ES-I3 (cell line): ENCODE data around the gene SPP1.

Source experiments
- H3K36me3 ChIP-seq: 2 replicates; pipeline ENCODE4 v1.6.1; 2013; ENCODE audit warnings: mild to moderate bottlenecking, low read length, control low read depth, moderate library complexity; ENCODE audit not compliant: insufficient read depth
- H3K4me1 ChIP-seq: 2 replicates; pipeline ENCODE4 v1.6.1; 2013; ENCODE audit warnings: mild to moderate bottlenecking, control low read depth, low read length; ENCODE audit not compliant: insufficient read depth
- H3K9ac ChIP-seq: 2 replicates; pipeline ENCODE4 v1.6.1; 2013; ENCODE audit warnings: low read depth, mild to moderate bottlenecking, low read length, moderate library complexity
- H3K9me3 ChIP-seq: 2 replicates; pipeline ENCODE4 v1.6.1; 2013; ENCODE audit warnings: mild to moderate bottlenecking, low read length, moderate library complexity; ENCODE audit not compliant: control insufficient read depth, insufficient read depth

SPP1 gene

DNA sequence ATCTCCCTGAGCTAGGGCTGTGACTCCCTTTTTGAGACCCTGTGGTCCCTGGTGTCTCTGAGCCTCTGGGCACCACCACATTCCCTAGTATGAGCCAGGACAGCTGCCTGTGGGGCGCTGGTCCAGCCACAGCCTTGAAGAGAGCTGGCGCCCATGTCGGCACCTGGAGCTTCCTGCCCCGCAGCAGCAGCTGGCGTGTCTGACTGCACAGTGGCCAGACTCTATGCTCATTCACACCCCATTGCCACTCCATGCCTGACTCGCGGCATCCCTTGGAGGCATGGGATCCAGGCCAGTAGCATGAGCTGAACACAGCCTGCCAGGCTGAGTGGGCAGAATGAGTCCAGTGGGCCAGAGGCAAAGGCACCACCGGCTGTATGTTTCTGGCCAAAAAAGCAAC is 8.3 kb upstream of the SPP1 start:
- H3K9ac ChIP-seq, result no peak overlapping the region
- H3K9me3 ChIP-seq, result no peaks in the 10 kb centered on the region
- peaks cover 16% of the 10 kb centered on the region for H3K4me1 ChIP-seq
- H3K36me3 ChIP-seq, result no peaks in the 10 kb centered on the region

DNA sequence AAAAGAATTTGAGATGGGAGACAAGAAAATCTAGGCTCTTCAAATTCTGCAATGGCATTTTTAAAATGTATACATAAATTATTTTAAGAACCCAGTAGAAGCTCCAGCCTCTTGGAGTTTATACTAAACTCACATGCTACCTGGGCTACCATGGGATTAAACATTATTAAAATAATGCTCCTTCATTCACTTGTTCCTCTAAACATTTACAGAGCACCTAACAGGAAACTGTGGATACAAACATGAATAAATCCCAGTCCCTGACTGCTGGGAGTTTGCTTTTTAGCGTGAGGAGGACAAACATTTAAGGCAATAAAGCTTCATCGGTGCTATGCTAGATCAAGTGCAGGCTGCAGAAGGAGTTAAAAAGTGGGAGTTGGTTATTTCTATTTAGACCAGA is 5.4 kb upstream of the SPP1 start:
- H3K36me3 ChIP-seq, result no peaks in the 10 kb centered on the region
- peaks cover 24% of the 10 kb centered on the region for H3K4me1 ChIP-seq
- no peaks in the 10 kb centered on the region for H3K9me3 ChIP-seq
- H3K9ac ChIP-seq, result no peak overlapping the region

DNA sequence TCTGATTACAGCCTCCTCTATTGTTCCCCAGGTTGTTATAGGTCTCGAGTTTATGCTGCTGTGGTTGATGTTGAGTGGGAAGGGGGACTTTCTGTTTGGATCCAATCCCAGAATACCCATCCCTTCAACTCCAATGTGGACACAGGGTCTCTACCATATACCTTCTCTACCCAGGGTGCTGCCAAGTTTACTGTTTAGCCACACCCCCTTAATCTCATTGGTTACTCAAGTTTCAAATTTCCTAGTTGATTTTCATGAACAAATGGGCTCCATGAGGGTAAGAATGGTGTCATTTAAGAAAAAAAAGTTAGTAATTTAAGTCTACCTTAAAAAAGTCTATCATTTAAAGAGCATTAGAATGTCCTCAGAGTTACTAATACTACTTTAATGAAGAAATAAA is 3.6 kb upstream of the SPP1 start:
- H3K4me1 ChIP-seq, result peaks cover 24% of the 10 kb centered on the region

DNA sequence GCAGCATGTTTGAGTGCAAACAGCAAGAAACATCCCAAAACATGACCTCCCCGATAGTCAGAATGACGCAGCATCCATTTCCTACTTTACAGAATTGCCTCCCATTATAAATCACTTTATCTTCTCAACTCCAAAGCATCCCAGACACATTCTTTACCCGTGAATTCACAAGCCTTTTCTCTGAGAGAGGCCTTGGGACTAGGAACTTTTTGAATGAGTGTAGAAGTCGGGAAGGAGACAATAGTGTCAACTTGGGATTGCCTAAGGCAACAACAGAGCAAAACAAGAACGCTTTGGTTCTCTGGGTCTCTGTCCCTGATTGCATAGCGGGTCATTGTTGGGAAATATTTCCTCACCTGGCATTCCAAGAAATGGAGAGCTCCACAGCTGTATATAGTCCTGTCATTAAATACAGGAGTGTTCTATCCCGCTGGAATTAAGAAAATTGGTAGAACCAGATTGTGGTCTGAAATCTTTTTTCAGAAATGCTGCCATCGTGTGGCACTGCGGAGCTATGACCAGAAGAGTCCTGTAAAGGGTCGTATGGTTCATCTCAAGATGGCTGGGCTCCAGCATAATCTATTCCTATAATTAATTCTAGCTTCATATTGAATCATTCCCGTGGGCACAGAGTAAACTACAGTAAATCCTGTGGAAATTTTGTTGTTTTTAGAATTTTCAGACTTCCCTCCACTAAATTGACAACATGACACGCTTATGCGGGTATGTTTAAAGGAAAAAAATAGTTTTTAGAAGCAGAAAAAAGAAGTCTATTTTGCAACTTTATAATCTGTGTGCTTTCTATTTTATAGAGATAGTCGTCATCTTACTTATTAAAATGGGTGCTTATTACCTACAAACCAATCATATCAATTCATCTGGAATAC is 2.0 kb upstream of the SPP1 start:
- no peaks in the 10 kb centered on the region for H3K9me3 ChIP-seq
- H3K9ac ChIP-seq, result peak overlapping the region; percentile 39
- no peaks in the 10 kb centered on the region for H3K36me3 ChIP-seq
- peaks cover 24% of the 10 kb centered on the region for H3K4me1 ChIP-seq

More for the DNA sequence above, 3.6 kb upstream of the SPP1 start:
- no peak overlapping the region for H3K9ac ChIP-seq
- no peaks in the 10 kb centered on the region for H3K36me3 ChIP-seq
- no peaks in the 10 kb centered on the region for H3K9me3 ChIP-seq

DNA sequence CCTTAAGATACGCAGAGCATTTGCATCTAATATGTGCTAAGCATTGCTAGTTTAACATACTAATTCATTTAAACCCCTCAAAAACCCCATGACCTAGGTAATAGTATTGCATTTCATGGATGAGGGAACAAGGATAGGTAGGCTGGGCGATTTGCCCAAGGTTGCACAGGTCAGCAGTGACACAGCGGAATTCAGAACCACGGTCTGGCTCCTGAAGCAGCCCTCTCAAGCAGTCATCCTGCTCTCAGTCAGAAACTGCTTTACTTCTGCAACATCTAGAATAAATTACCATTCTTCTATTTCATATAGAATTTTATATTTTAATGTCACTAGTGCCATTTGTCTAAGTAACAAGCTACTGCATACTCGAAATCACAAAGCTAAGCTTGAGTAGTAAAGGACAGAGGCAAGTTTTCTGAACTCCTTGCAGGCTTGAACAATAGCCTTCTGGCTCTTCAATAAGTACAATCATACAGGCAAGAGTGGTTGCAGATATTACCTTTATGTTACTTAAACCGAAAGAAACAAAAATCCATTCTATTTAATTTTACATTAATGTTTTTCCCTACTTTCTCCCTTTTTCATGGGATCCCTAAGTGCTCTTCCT is 555 bp upstream of the SPP1 start:
- Histone ChIP-seq H3K4me1 (peaks cover 20% of the 10 kb centered on the region), H3K36me3 (peaks cover 5% of the 10 kb centered on the region; the same call in 1 of the 2 replicates)

DNA sequence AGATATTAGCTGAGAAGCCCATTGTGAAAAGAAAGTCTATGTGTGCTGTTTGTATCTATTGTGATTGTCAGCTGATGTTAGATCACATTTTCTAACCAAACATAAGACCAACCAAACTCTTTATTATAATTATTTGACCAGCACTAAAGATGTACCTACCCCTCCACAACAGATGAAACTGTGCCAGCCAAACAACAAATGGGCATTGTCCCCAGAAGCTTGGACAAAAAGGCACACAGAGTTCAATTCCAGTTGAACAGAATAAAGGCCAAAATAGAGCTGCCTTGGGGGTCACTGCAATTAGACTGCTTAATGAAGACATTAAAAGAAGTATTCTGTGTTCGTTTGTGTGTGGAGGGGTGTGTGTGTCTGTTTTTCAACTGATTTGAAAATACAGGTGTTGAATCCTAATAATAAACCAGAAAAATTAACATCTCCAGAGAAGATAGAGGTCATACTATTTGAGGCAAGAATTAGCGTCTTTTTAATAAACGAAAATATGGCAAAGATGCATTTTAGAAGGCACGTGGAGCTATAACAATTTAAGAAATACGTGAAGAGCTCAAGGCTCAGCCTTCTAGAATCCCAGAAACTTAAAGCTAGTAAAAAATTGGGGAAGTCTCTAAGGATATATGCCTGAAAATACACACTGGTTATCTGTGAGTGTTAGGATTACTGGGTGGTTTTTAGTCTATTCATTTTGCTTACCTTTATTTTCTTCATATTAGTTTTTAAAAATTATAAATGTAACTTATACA is 2.2 kb downstream of the SPP1 start:
- H3K9me3 ChIP-seq, result no peaks in the 10 kb centered on the region

More for the DNA sequence above, 555 bp upstream of the SPP1 start:
- Histone ChIP-seq H3K9ac (peak overlapping the region; percentile 61), H3K9me3 (no peaks in the 10 kb centered on the region)

DNA sequence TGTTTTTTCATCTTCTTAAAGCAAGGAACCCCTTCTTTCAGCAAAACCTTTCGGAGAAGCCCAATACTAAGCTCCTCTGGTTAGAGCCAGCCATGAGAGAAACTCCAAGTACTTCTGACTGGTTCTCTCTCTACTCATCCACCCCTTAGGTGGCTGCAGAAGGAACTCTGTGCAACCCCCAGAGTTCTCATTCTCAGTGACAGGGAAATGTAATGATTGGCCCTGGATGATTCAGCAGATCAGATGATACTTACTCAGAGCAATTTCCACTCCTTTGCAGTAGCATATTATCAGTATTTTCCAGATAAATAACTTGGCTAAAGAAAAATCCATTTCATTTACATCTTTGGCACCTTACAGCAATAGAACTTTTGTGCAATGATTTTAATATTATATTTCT is 3.2 kb downstream of the SPP1 start:
- H3K4me1 ChIP-seq, result peaks cover 4% of the 10 kb centered on the region; the same call in 1 of the 2 replicates
- H3K9ac ChIP-seq, result no peak overlapping the region; the same call in 1 of the 2 replicates
- peaks cover 16% of the 10 kb centered on the region for H3K36me3 ChIP-seq
- no peaks in the 10 kb centered on the region for H3K9me3 ChIP-seq

More for the DNA sequence above, 2.2 kb downstream of the SPP1 start:
- peak overlapping the region; percentile 45; the same call in 1 of the 2 replicates for H3K9ac ChIP-seq
- H3K36me3 ChIP-seq, result peaks cover 16% of the 10 kb centered on the region
- peaks cover 7% of the 10 kb centered on the region; the same call in 1 of the 2 replicates for H3K4me1 ChIP-seq

DNA sequence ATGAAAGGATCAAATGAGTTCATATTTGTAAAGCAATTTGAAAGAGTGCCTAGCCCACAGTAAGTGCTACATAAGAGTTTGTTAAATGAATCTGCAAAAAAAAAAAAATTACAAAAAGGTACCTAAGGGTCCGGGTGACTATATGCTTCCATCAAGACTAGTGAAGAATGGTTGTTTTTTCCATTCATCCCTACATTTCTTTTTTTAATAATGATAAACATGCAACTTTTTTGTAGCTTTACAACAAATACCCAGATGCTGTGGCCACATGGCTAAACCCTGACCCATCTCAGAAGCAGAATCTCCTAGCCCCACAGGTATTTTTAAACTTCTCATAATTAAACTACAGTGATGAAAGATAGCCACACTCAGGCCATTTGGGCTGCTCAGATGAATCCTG is 4.3 kb downstream of the SPP1 start:
- Histone ChIP-seq H3K4me1 (no peaks in the 10 kb centered on the region; the same call in 1 of the 2 replicates), H3K9ac (no peak overlapping the region), H3K9me3 (no peaks in the 10 kb centered on the region), H3K36me3 (peaks cover 16% of the 10 kb centered on the region)

DNA sequence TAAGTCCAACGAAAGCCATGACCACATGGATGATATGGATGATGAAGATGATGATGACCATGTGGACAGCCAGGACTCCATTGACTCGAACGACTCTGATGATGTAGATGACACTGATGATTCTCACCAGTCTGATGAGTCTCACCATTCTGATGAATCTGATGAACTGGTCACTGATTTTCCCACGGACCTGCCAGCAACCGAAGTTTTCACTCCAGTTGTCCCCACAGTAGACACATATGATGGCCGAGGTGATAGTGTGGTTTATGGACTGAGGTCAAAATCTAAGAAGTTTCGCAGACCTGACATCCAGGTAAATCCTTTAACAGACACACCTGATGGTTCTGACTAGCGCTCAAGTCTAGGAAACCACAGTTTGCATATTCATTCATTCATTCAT is 6.0 kb downstream of the SPP1 start:
- Histone ChIP-seq H3K9ac (no peak overlapping the region), H3K4me1 (no peaks in the 10 kb centered on the region), H3K9me3 (no peaks in the 10 kb centered on the region), H3K36me3 (peaks cover 16% of the 10 kb centered on the region)

DNA sequence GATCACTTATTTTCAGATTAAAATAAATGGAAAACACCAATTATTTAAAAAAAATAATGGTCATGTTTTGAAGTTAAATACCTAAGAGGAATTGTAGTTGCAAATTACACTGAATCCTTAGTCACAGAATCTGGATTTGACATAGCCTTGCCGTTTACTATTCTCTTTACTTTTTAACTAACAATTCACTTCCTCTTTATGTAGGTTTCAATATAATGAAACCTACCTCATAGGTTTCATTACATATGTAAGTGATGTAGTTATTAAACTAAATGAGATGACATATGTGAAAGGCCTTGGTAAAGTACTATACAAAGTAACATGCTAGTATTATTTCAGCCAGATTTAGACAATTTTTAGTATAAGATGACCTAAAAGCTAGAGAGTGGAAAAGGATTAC is 6.5 kb downstream of the SPP1 start:
- Histone ChIP-seq H3K9me3 (no peaks in the 10 kb centered on the region), H3K4me1 (no peaks in the 10 kb centered on the region), H3K36me3 (peaks cover 16% of the 10 kb centered on the region), H3K9ac (no peak overlapping the region)

DNA sequence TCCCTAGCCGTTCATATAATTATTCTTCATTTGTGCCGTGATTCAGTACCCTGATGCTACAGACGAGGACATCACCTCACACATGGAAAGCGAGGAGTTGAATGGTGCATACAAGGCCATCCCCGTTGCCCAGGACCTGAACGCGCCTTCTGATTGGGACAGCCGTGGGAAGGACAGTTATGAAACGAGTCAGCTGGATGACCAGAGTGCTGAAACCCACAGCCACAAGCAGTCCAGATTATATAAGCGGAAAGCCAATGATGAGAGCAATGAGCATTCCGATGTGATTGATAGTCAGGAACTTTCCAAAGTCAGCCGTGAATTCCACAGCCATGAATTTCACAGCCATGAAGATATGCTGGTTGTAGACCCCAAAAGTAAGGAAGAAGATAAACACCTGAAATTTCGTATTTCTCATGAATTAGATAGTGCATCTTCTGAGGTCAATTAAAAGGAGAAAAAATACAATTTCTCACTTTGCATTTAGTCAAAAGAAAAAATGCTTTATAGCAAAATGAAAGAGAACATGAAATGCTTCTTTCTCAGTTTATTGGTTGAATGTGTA is 7.0 kb downstream of the SPP1 start:
- Histone ChIP-seq H3K4me1 (no peaks in the 10 kb centered on the region), H3K9me3 (no peaks in the 10 kb centered on the region), H3K36me3 (peaks cover 16% of the 10 kb centered on the region), H3K9ac (no peak overlapping the region)

DNA sequence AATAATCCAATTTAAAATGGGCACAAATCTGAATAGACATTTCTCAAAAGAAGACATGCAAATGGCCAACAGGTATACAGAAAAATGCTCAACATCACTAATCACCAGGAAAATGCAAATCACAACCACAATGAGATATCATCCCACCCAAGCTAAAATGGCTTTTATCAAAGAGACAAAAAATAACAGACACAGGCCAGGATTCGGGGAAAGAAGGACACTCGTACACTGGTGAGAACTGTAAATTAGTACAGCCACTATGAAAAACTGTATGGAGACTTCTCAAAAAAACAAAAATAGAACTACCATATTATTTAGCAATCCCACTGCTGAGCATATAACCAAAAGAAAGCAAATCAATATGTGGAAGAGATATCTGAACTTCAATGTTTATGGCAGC is 8.5 kb downstream of the SPP1 start:
- Histone ChIP-seq H3K9ac (no peak overlapping the region), H3K9me3 (no peaks in the 10 kb centered on the region), H3K4me1 (no peaks in the 10 kb centered on the region), H3K36me3 (peaks cover 16% of the 10 kb centered on the region)

DNA sequence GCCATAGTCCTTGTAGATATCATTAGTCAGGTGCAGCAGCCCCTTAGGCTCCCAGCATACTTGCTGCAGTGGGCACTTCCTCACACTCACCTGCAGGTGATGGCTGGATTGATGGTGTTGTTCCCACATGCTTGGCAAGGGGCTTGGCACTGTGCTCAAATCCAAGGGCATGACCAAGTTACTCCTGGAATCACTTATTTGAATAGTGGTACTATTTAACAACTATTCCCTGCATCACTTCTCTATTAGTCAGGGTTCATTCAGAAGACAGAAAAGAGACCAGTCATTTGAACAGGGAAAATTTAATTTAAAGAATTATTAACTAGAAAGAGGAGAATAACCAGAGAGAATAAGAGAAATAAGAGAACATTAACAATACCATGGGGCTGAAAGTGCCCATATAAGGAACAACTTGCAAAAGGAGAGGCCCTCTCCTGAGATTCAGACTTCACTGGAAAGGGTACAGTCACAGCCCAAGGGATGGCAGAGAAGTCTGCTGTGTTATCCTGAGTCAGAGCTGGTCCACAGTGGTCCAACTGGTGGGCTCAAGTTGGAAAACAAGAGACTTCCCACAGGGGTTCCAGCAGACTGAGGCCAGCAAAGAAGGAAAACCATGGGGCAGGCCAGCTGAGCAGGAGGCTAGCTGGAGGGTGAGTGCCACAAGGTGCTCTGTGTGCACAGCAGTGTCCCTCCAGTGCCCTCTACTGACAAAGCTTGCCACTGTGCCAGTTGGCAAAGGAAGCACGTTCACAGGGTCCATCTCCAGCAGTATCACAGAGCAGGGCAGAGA is 9.8 kb downstream of the SPP1 start:
- Histone ChIP-seq H3K9ac (no peak overlapping the region), H3K4me1 (no peaks in the 10 kb centered on the region), H3K36me3 (peaks cover 7% of the 10 kb centered on the region; the same call in 1 of the 2 replicates), H3K9me3 (no peaks in the 10 kb centered on the region)

DNA sequence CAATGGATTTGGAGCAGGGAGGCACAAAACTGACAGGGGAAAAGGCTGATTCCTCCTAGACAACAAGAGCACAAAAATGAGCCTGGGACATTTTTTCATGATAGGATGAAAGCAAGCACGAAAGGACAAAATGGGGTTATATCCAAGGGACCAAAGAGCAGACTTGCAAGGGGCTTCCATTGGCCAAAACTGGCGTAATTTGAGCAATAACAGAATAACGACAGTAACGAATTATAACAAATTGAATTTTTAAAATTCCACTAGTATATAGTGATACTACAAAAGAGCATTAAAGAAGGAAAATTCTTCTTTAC is 10.3 kb downstream of the SPP1 start:
- Histone ChIP-seq H3K4me1 (no peaks in the 10 kb centered on the region), H3K9ac (no peak overlapping the region), H3K9me3 (no peaks in the 10 kb centered on the region), H3K36me3 (peaks cover 7% of the 10 kb centered on the region; the same call in 1 of the 2 replicates)
